ENCODE measurements around the gene GEMIN5. TPM values are rescaled to one million over a fixed set of nuclear protein-coding genes. Genes with fewer than 3 reads are reported as not detected.

Gene GEMIN5
- total and polyA plus RNA-seq, 2 of the 8 experiments (the other 6 are each of a cell fraction or from before 2014, with no cell fraction given): 12.8 to 47.0 TPM

DNA sequence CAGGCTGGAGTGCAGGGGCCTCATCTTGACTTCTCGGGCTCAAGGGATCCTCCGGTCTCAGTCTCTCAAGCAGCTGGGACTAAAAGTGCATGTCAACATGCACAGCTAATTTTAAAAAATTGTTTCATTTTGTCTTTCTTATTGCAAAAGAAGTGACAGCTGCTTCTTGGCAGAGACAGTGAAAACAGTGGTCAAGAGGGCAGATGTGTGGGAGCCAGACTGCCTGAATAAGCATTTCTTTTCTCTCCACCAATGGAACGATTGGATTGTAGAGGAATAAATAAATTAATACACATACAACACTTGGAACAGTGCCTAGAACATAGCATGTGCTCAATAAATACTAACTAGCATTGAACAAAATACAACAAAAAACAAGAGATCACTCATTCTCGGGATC, 48.1 kb upstream of the GEMIN5 start (continued):
- no peak for TF ChIP-seq NANOG (IDR thresholded peaks at IDR 0.05; ENCODE audit: insufficient read depth, low read depth, low read length, poor library complexity, severe bottlenecking)
- TF ChIP-seq PHF8 (conservative IDR thresholded peaks at IDR 0.05; ENCODE audit: low read depth, low read length): no peak

Data from H1 (cell line).